Measurements from ENCODE around the gene PCDHA11. TPM values are rescaled to one million over a fixed set of nuclear protein-coding genes. Genes with fewer than 3 reads are reported as not detected.

PCDHA11 gene
- total and polyA plus RNA-seq, 2 donors (not counting 3 experiments of a cell fraction or from before 2014, with no cell fraction given) = not detected

DNA sequence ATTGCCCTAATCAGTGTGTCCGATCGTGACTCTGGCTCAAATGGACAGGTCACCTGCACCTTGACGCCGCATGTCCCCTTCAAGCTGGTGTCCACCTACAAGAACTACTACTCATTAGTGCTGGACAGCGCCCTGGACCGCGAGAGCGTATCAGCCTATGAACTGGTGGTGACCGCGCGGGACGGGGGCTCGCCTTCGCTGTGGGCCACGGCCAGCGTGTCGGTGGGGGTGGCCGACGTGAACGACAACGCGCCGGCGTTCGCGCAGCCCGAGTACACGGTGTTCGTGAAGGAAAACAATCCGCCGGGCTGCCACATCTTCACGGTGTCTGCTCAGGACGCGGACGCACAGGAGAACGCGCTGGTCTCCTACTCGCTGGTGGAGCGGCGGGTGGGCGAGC, 14.6 kb downstream of the PCDHA11 start:
- no TSS peak for BruUV-seq (replicated peaks)
- Histone ChIP-seq H3K4me3 (replicated peaks in 1 of 3; ENCODE audit: insufficient read depth in 1 of 3, low read depth in 1 of 3, low read length in 3 of 3) (no peak overlapping the region), H3K4me1 (ENCODE audit: control insufficient read depth, extremely low read depth, insufficient read depth, low read length) (no peaks in the 10 kb centered on the region), H3K27ac (ENCODE audit: insufficient read depth, low read depth, low read length) (no peak overlapping the region), H3K27me3 (ENCODE audit: control insufficient read depth in 2 of 2, insufficient read depth in 2 of 2, low read length in 2 of 2) (peaks cover 0 to 5% of the 10 kb centered on the region in 2 experiments), H3K36me3 (ENCODE audit: control insufficient read depth in 2 of 2, extremely low read depth in 1 of 2, insufficient read depth in 2 of 2, low read length in 2 of 2) (no peaks in the 10 kb centered on the region), H2AFZ (ENCODE audit: low read depth, low read length) (no peak overlapping the region), H3K4me2 (ENCODE audit: insufficient read depth, low read length) (no peak overlapping the region), H3K79me2 (ENCODE audit: control insufficient read depth, insufficient read depth, low read length) (no peaks in the 10 kb centered on the region), H3K9me3 (replicated peaks; ENCODE audit: control insufficient read depth, insufficient read depth, low read length) (no peaks in the 10 kb centered on the region), H4K20me1 (replicated peaks; ENCODE audit: control insufficient read depth, extremely low read depth, insufficient read depth, low read length) (no peaks in the 10 kb centered on the region), H3K9ac (replicated peaks; ENCODE audit: extremely low read depth, insufficient read depth, low read length) (no peak overlapping the region), H3K9me1 (replicated peaks; ENCODE audit: control insufficient read depth, extremely low read depth, insufficient read depth, low read length) (no peaks in the 10 kb centered on the region)
- no peak for DNase-seq (ENCODE audit: low read depth, low spot score)
- dilution Hi-C loops (cut with MboI; ENCODE audit: extremely low pct_ligation_motif_present, low sequenced_read_pairs) = no loop called here
- CTCF ChIA-PET = interaction anchor here (2.2 kb wide), 1 partner anchor 157 kb away, joined by 12 read pairs; no protein-coding TSS in a partner anchor
- FAIRE-seq = no peak
- POLR2A ChIA-PET = no interaction called here
- TF ChIP-seq POLR2AphosphoS5 (IDR thresholded peaks at IDR 0.05; ENCODE audit: insufficient read depth, low read depth, low read length) = no peak
- TF ChIP-seq EZH2 (IDR thresholded peaks at IDR 0.05; ENCODE audit: borderline replicate concordance, low read depth, low read length, severe bottlenecking) = no peak
- no peak for TF ChIP-seq FOS (IDR thresholded peaks at IDR 0.05; ENCODE audit: borderline replicate concordance, insufficient read depth, low read length)
- no peak for TF ChIP-seq MYC (IDR thresholded peaks at IDR 0.05; ENCODE audit: low read depth, low read length)
- TF ChIP-seq GATA2 (IDR thresholded peaks at IDR 0.05; ENCODE audit: insufficient read depth, insufficient read length, low read depth, low read length) = no peak
- TF ChIP-seq, protein P1, sequence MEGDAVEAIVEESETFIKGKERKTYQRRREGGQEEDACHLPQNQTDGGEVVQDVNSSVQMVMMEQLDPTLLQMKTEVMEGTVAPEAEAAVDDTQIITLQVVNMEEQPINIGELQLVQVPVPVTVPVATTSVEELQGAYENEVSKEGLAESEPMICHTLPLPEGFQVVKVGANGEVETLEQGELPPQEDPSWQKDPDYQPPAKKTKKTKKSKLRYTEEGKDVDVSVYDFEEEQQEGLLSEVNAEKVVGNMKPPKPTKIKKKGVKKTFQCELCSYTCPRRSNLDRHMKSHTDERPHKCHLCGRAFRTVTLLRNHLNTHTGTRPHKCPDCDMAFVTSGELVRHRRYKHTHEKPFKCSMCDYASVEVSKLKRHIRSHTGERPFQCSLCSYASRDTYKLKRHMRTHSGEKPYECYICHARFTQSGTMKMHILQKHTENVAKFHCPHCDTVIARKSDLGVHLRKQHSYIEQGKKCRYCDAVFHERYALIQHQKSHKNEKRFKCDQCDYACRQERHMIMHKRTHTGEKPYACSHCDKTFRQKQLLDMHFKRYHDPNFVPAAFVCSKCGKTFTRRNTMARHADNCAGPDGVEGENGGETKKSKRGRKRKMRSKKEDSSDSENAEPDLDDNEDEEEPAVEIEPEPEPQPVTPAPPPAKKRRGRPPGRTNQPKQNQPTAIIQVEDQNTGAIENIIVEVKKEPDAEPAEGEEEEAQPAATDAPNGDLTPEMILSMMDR (IDR thresholded peaks at IDR 0.05; ENCODE audit: extremely low read depth in 1 of 2, insufficient read depth in 1 of 2, low read depth in 1 of 2, low read length in 2 of 2) = no peak
- no peak for TF ChIP-seq POLR2A (IDR thresholded peaks at IDR 0.05; ENCODE audit: low read depth, low read length)
- TF ChIP-seq, protein P2, sequence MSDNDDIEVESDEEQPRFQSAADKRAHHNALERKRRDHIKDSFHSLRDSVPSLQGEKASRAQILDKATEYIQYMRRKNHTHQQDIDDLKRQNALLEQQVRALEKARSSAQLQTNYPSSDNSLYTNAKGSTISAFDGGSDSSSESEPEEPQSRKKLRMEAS (IDR thresholded peaks at IDR 0.05; ENCODE audit: insufficient read depth, insufficient read length) = no peak
- TF ChIP-seq JUN (IDR thresholded peaks at IDR 0.05; ENCODE audit: borderline replicate concordance, insufficient read depth, insufficient read length, low read depth) = no peak
- intact Hi-C loops (cut with micrococcal nuclease) = loop anchor here (5.0 kb wide), 1 partner anchor 44 kb away; the partner anchor contains the start of gene PCDHAC1
